Uterus (tissue), 4 donors: ENCODE measurements around the gene LRRC17. TPM values are rescaled to one million over a fixed set of nuclear protein-coding genes. Genes with fewer than 3 reads are reported as not detected.

Source experiments
- DNase-seq, 2 donors: peaks; one replicate each; pipeline ENCODE4 v3.0.0-alpha.2; 2019 to 2020
- H3K27ac ChIP-seq, 2 donors: fragments of 200-600 bp; sonication (generic); 1 replicate in 1 of 2; 2 replicates in 1 of 2; pipeline ENCODE4 v1.5.1; 2016 to 2018
- H3K27me3 ChIP-seq, 2 donors: fragments of 200-600 bp; sonication (generic); one replicate each; pipeline ENCODE4 v1.5.1; 2018 to 2019; ENCODE audit warnings: control low read depth in 1 of 2
- H3K36me3 ChIP-seq, 2 donors: fragments of 200-600 bp; sonication (generic); one replicate each; pipeline ENCODE4 v1.5.1; 2019; ENCODE audit warnings: control low read depth in 1 of 2
- H3K4me1 ChIP-seq, 2 donors: fragments of 200-600 bp; sonication (generic); one replicate each; pipeline ENCODE4 v1.5.1; 2018 to 2019; ENCODE audit warnings: control low read depth in 1 of 2
- H3K4me3 ChIP-seq, 2 donors: fragments of 200-600 bp; sonication (generic); 1 replicate in 1 of 2; 2 replicates in 1 of 2; pipeline ENCODE4 v1.5.1; 2018 to 2019; ENCODE audit warnings: mild to moderate bottlenecking in 1 of 2
- H3K9me3 ChIP-seq, 2 donors: fragments of 200-600 bp; sonication (generic); one replicate each; pipeline ENCODE4 v1.5.1; 2019; ENCODE audit warnings: control low read depth in 1 of 2
- POLR2A ChIP-seq, 2 donors: fragments of 450-650 bp; IDR thresholded peaks; one replicate each; pipeline ENCODE4 v1.6.1; 2016; ENCODE audit warnings: antibody characterized with exemption in 2 of 2, mild to moderate bottlenecking in 1 of 2, moderate library complexity in 1 of 2
- intact Hi-C: fragments of 100-400 bp; cut with DNase I; formaldehyde crosslinking; loops from one replicate; pipeline ENCODE4 v1.15.1; 2023; ENCODE audit warnings: low total_unique reads
- total RNA-seq, 4 donors: library from RNA; depleted of rRNA in 3 of 4; stranded (reverse); fragments of >200 nt in 3 of 4; gene quantifications; one replicate each; pipeline versions ENCODE4 v1.1.0 to v1.2.4, GENCODE V29; 2014 to 2023
- TF ChIP-seq, protein P1 (sequence below), 4 experiments: fragments of 200-600 bp in 2 of 4; fragments of 450-650 bp in 2 of 4; sonication (generic) in 2 of 4; IDR thresholded peaks; one replicate each; pipeline ENCODE4 v1.5.1; 2016 to 2019; ENCODE audit warnings: antibody characterized with exemption in 4 of 4, mild to moderate bottlenecking in 2 of 4, moderate library complexity in 1 of 4
- donor health status: DM: yes; HTN: yes; CAD: no.

LRRC17 gene
- total RNA-seq, 4 donors from 2014 or later = 0.29 to 180 (median 4.9) TPM

DNA sequence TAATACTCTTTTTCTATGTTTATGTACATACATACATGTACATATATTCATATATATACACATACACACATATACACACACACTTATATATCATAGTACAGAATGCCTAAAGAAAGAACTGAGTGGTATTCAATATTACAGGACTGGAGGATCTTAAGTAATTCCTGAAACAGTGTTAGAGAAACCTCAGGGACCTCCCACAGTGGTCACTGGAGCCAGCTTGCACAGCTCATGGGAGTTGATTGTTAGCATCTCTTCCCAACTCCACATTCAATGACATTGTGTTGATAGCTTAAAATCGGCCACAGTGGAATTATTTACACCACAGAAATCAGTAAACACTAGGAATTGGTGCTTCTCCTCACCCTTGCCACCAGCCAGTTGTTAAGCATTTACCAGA lies 6.0 kb downstream of the LRRC17 start:
- intact Hi-C loops = no loop called here
- H3K27ac ChIP-seq = no peak overlapping the region
- no peaks in the 10 kb centered on the region for H3K27me3 ChIP-seq
- no peak overlapping the region for H3K4me3 ChIP-seq
- no peak for TF ChIP-seq POLR2A (IDR thresholded peaks at IDR 0.05)
- TF ChIP-seq, protein P1, sequence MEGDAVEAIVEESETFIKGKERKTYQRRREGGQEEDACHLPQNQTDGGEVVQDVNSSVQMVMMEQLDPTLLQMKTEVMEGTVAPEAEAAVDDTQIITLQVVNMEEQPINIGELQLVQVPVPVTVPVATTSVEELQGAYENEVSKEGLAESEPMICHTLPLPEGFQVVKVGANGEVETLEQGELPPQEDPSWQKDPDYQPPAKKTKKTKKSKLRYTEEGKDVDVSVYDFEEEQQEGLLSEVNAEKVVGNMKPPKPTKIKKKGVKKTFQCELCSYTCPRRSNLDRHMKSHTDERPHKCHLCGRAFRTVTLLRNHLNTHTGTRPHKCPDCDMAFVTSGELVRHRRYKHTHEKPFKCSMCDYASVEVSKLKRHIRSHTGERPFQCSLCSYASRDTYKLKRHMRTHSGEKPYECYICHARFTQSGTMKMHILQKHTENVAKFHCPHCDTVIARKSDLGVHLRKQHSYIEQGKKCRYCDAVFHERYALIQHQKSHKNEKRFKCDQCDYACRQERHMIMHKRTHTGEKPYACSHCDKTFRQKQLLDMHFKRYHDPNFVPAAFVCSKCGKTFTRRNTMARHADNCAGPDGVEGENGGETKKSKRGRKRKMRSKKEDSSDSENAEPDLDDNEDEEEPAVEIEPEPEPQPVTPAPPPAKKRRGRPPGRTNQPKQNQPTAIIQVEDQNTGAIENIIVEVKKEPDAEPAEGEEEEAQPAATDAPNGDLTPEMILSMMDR (IDR thresholded peaks at IDR 0.05) = no peak
- no peaks in the 10 kb centered on the region for H3K4me1 ChIP-seq
- H3K9me3 ChIP-seq = no peaks in the 10 kb centered on the region
- no peak for DNase-seq
- H3K36me3 ChIP-seq = no peaks in the 10 kb centered on the region

DNA sequence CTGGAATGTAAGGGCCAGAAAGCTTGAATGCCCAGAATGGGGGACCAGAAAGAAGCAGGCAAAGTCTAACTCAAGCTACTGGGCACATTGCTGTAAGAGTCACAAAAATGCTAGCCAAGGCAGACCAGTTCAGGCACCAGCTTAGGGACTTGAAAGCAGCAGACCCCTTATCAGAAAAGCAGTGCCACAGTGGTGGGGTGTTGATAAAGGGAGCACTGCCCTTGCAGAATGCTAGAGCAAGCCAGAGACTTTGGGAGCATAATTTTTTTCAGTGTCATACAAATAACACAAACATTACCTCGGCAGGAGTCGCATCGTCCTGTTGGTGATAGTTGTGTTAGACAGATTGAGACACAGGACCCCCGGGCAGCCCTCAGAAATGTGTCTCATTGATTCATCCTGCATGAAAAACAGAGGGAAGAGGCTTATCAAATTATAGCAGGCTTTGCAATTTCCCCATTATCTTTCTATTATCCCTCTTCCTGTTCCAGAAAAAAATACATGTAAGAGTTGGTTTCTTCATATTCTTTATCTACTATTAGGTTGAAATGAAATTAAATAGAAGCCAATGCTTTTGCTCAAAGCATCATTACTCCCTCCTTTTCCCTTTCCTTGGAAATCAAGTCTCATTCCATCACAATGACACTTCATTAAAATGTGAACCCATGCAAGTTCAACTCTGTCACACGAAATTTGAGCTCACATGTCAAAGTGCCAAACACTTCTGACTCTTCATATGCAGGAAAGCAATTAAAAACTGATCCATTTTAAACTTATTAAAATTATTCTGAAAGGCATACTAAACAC lies 13.4 kb downstream of the LRRC17 start:
- Histone ChIP-seq H3K4me3 (no peak overlapping the region), H3K9me3 (no peaks in the 10 kb centered on the region), H3K36me3 (no peaks in the 10 kb centered on the region), H3K27ac (no peak overlapping the region), H3K27me3 (no peaks in the 10 kb centered on the region), H3K4me1 (no peaks in the 10 kb centered on the region)
- no peak for TF ChIP-seq POLR2A (IDR thresholded peaks at IDR 0.05)
- TF ChIP-seq, protein P1 (IDR thresholded peaks at IDR 0.05) = no peak
- intact Hi-C loops = no loop called here
- DNase-seq = no peak

DNA sequence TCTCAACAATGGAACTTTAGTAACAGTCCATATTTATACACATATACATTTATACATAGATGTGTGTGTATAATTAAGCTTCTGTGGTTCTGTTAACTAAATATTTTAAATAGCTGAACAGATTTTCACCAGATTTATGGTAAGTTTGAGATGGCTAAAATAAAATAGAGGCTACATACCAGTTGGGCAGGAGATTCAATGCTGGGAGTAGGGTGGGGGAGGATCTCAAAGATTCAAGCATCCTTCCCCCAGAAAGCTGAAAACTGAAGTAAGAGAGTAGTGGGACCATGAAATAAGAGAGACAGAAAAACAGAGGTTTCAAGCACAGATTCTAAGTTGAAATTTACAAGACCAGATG lies 14.0 kb downstream of the LRRC17 start:
- no peaks in the 10 kb centered on the region for H3K36me3 ChIP-seq
- no peak overlapping the region for H3K27ac ChIP-seq
- H3K9me3 ChIP-seq = no peaks in the 10 kb centered on the region
- intact Hi-C loops = no loop called here
- H3K27me3 ChIP-seq = no peaks in the 10 kb centered on the region
- no peak for DNase-seq
- no peak overlapping the region for H3K4me3 ChIP-seq
- TF ChIP-seq POLR2A (IDR thresholded peaks at IDR 0.05) = no peak
- TF ChIP-seq, protein P1 (IDR thresholded peaks at IDR 0.05) = no peak
- H3K4me1 ChIP-seq = no peaks in the 10 kb centered on the region

DNA sequence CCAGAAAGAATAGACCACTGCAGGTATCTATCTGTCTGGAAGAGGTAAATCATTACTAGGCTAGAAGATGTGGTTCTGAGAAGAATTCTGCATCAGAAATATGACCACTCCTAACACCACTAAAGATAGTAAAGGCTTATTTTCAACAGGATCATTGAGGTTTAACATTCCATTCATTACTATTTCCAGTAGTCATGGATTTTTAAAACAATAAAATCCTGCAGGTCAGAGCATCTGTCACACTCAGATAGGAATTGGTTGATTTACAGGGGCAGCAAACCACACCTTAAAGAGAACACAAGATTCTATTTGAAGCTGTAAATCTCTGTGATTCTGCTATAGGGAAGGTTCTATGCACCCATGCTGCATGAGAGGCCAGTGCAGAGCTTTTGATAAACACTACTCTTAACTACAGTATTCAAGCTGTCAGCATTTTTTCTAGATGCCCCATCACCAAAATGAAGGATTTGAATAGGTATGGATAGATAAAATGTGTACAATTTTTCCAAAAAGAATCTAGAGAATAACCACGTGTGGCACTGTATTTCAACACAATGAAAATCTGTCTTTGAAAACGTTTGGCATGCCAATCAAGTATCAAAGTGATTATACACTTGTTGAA lies 14.6 kb downstream of the LRRC17 start:
- TF ChIP-seq, protein P1 (IDR thresholded peaks at IDR 0.05) = no peak
- TF ChIP-seq POLR2A (IDR thresholded peaks at IDR 0.05) = no peak
- no peaks in the 10 kb centered on the region for H3K9me3 ChIP-seq
- H3K27ac ChIP-seq = no peak overlapping the region
- no peak overlapping the region for H3K4me3 ChIP-seq
- no peaks in the 10 kb centered on the region for H3K36me3 ChIP-seq
- no peak for DNase-seq
- no peaks in the 10 kb centered on the region for H3K4me1 ChIP-seq
- no peaks in the 10 kb centered on the region for H3K27me3 ChIP-seq
- intact Hi-C loops = no loop called here

DNA sequence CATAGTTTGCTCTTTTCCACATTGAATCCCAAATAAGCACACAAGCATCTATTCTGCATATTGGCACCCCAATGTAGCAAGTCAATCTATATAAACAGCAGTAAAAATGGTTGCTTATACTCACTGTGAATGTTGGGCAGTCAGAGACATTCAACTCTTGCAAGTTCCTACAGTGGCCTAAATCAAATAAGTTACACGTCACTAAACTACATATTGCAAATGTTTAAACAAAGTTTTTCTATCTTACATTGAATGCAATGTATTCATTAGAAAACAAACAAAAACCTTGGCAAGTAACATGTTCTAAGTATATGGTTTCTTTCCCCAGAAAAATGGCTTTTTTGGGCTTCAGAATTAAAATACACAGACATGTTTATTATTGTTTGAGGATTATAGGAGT lies 19.0 kb downstream of the LRRC17 start:
- no peak overlapping the region for H3K27ac ChIP-seq
- no peak overlapping the region for H3K4me3 ChIP-seq
- TF ChIP-seq, protein P1 (IDR thresholded peaks at IDR 0.05) = no peak
- TF ChIP-seq POLR2A (IDR thresholded peaks at IDR 0.05) = no peak
- H3K4me1 ChIP-seq = peaks cover 0 to 5% of the 10 kb centered on the region in 2 donors
- H3K9me3 ChIP-seq = no peaks in the 10 kb centered on the region
- no peak for DNase-seq
- H3K36me3 ChIP-seq = no peaks in the 10 kb centered on the region
- intact Hi-C loops = no loop called here
- H3K27me3 ChIP-seq = no peaks in the 10 kb centered on the region
